ENCODE data around the gene PHF2. TPM values are rescaled to one million over a fixed set of nuclear protein-coding genes. Genes with fewer than 3 reads are reported as not detected.

Gene PHF2
- total RNA-seq, 1 donor from 2014 or later = 22.9 TPM

DNA sequence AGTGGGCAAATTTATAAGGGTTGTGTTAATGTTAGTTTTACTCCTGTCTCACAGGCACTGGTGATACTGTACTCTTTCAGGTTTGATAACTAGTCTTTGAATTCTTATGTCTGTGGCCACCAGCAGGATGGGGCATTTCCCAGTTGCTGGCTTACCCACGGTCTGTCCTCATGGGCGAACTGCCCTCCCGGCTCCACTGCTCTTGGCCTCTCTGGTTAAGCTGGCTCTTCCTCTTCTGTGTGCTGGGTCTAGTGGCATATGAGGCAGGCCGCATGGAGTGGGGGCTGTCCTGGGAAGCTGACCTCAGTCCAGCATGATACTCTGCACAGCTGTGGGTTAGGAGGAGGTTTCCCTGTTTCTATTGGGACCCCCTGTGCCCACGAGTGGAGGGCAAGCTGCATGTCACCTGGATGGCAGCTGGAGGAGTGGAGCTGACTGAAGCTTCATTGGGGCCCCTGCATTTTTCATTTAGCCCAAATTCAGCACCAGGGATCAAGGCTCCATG is 19.5 kb downstream of the PHF2 start:
- no peaks in the 10 kb centered on the region for H3K27me3 Mint-ChIP-seq (ENCODE audit: unreplicated experiment)
- H3K9me3 Mint-ChIP-seq (ENCODE audit: unreplicated experiment) = no peaks in the 10 kb centered on the region
- H3K4me3 Mint-ChIP-seq (ENCODE audit: unreplicated experiment) = no peak overlapping the region
- no peak overlapping the region for H3K27ac Mint-ChIP-seq (ENCODE audit: unreplicated experiment)
- peaks cover 36% of the 10 kb centered on the region for H3K4me1 Mint-ChIP-seq (ENCODE audit: low read depth, unreplicated experiment)
- H3K36me3 Mint-ChIP-seq (ENCODE audit: unreplicated experiment) = no peaks in the 10 kb centered on the region
- DNase-seq = no peak
- TF ChIP-seq, protein P1, sequence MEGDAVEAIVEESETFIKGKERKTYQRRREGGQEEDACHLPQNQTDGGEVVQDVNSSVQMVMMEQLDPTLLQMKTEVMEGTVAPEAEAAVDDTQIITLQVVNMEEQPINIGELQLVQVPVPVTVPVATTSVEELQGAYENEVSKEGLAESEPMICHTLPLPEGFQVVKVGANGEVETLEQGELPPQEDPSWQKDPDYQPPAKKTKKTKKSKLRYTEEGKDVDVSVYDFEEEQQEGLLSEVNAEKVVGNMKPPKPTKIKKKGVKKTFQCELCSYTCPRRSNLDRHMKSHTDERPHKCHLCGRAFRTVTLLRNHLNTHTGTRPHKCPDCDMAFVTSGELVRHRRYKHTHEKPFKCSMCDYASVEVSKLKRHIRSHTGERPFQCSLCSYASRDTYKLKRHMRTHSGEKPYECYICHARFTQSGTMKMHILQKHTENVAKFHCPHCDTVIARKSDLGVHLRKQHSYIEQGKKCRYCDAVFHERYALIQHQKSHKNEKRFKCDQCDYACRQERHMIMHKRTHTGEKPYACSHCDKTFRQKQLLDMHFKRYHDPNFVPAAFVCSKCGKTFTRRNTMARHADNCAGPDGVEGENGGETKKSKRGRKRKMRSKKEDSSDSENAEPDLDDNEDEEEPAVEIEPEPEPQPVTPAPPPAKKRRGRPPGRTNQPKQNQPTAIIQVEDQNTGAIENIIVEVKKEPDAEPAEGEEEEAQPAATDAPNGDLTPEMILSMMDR (IDR thresholded peaks at IDR 0.05; ENCODE audit: partially characterized antibody, unreplicated experiment) = no peak

DNA sequence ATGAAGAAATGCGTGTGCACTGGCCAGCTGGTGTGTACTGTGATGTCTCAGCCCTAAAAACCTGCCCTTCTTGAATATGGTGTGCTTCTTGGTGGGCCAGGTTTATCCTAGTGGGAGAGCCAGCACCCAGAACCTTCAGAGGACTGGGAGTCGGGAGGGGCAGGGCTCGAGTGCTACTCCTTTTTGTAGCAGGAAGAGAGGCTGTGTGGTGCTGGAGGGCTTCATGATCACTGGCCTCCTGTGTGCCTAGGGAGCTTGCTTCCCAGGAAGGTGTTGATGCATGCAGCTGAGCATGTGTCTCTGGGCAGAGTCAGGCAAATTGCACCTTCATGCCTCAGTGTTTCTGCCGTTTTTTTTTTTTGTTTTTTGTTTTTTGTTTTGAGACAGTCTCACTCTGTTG is 20.0 kb downstream of the PHF2 start:
- peaks cover 36% of the 10 kb centered on the region for H3K4me1 Mint-ChIP-seq (ENCODE audit: low read depth, unreplicated experiment)
- TF ChIP-seq, protein P1 (IDR thresholded peaks at IDR 0.05; ENCODE audit: partially characterized antibody, unreplicated experiment) = no peak

DNA sequence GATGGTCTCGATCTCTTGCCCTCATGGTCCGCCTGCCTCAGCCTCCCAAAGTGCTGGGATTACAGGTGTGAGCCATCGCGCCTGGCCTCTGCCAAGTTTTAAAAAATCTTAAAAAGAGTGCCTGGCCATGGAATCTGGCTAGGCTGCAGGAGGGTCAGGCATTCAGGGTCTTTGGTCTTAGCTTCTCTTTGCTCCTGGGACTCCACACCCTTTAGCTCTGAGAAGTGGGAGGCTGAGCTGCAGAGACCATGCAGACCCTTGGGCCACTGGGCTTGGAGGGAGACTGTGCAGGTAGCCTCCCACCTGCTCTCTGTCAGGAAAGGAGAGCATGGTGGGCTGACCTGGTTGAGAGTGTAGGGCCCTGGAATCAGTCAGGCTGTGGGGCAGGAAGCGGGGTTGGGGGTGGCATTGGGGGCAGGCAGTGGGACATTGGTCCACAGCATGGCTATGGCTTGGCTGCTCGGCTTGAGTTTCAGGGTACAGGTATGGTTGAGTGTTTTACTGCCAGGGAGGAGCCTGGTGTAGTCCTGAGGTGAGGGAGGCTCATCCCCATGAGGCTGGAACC is 20.8 kb downstream of the PHF2 start:
- no peak for DNase-seq
- TF ChIP-seq, protein P1 (IDR thresholded peaks at IDR 0.05; ENCODE audit: partially characterized antibody, unreplicated experiment) = no peak
- Mint-ChIP-seq H3K27me3 (ENCODE audit: unreplicated experiment) (peaks cover 4% of the 10 kb centered on the region), H3K4me1 (ENCODE audit: low read depth, unreplicated experiment) (peaks cover 32% of the 10 kb centered on the region), H3K27ac (ENCODE audit: unreplicated experiment) (no peak overlapping the region), H3K9me3 (ENCODE audit: unreplicated experiment) (peaks cover 1% of the 10 kb centered on the region), H3K4me3 (ENCODE audit: unreplicated experiment) (no peak overlapping the region), H3K36me3 (ENCODE audit: unreplicated experiment) (no peaks in the 10 kb centered on the region)

More for the DNA sequence above, 20.0 kb downstream of the PHF2 start:
- H3K36me3 Mint-ChIP-seq (ENCODE audit: unreplicated experiment) = no peaks in the 10 kb centered on the region
- no peak for DNase-seq
- no peaks in the 10 kb centered on the region for H3K9me3 Mint-ChIP-seq (ENCODE audit: unreplicated experiment)
- H3K4me3 Mint-ChIP-seq (ENCODE audit: unreplicated experiment) = no peak overlapping the region
- H3K27ac Mint-ChIP-seq (ENCODE audit: unreplicated experiment) = no peak overlapping the region
- peaks cover 4% of the 10 kb centered on the region for H3K27me3 Mint-ChIP-seq (ENCODE audit: unreplicated experiment)

DNA sequence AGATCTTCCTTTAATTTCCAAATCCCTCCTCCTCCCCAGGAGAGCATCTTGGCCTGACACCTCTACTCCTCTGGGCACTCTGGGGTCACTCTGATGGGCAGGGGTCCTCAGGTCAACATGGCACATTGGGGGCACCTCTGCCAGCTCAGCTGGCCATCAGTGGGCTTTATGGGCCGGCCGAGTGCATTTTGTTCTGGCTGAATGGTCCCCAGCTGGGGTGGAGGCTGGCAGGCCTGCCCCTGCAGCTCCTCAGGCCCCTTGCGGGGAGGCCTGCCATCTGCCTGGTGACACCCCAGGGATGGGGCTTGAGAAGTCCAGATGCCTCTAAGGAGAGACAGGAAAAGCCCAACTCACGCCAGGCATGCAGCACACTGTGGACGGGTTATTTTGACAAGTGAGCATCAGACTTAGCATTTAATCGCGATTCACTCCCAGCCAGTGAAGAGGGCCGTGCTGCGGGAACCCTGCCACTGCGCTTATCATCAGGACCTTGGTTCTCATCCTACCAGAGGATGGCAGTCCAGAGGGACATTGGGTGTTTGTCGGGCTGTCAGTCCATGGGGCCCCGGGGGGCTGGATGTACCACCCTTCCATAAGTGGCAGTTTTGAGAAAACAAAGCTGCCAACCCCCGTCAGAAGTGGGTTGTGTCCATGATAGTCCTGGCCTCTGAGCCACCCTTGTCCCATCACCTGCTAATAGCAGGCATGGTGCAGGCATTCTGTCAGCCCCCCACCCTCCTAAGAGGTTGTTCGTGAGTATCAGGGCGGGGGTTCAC is 21.7 kb downstream of the PHF2 start:
- Mint-ChIP-seq H3K4me3 (ENCODE audit: unreplicated experiment) (no peak overlapping the region), H3K4me1 (ENCODE audit: low read depth, unreplicated experiment) (peaks cover 31% of the 10 kb centered on the region), H3K36me3 (ENCODE audit: unreplicated experiment) (no peaks in the 10 kb centered on the region)

More for the DNA sequence above, 21.7 kb downstream of the PHF2 start:
- Mint-ChIP-seq H3K27me3 (ENCODE audit: unreplicated experiment) (peaks cover 4% of the 10 kb centered on the region), H3K9me3 (ENCODE audit: unreplicated experiment) (peaks cover 1% of the 10 kb centered on the region), H3K27ac (ENCODE audit: unreplicated experiment) (no peak overlapping the region)
- TF ChIP-seq, protein P1 (IDR thresholded peaks at IDR 0.05; ENCODE audit: partially characterized antibody, unreplicated experiment) = no peak
- no peak for DNase-seq
